NCI-H1092 treated with DMSO at 0.1 percent for 48 hours (cell line): ENCODE results near the gene MMP24.
"Not testable (repeated sequence)": the region's sequence is repeated elsewhere in the genome, so short reads cannot be mapped to it uniquely, and the experiment has no call there.

Source experiments
- DNase-seq: peaks from one replicate; lab custom pipeline; 2025; lab: John Stamatoyannopoulos, UW

MMP24 gene

GRCh38 chr20:35223941-35224340 is 2.5 kb upstream of the MMP24 start:
- no peak for DNase-seq

- DNase-seq: no peak
Measured at GRCh38 chr20:35224536-35224935, 2.0 kb upstream of the MMP24 start.

GRCh38 chr20:35225319-35226125 is 968 bp upstream of the MMP24 start:
- no peak for DNase-seq

GRCh38 chr20:35226884-35227681 is 593 bp downstream of the MMP24 start:
- DNase-seq: peak; percentile 33

GRCh38 chr20:35232575-35232974 is 6.1 kb downstream of the MMP24 start:
- peak; percentile 13 for DNase-seq

GRCh38 chr20:35235881-35236280 is 9.4 kb downstream of the MMP24 start:
- DNase-seq: peak; percentile 46

- no peak for DNase-seq
Measured at GRCh38 chr20:35237486-35237885, 11.0 kb downstream of the MMP24 start.

GRCh38 chr20:35238170-35238569 is 11.7 kb downstream of the MMP24 start:
- no peak for DNase-seq

- DNase-seq: no peak
Measured at GRCh38 chr20:35238735-35239134, 12.2 kb downstream of the MMP24 start.

GRCh38 chr20:35240083-35240810 is 13.8 kb downstream of the MMP24 start:
- DNase-seq: no peak

- DNase-seq: no peak
Measured at GRCh38 chr20:35240811-35241293, 14.4 kb downstream of the MMP24 start.

GRCh38 chr20:35243317-35243716 is 16.8 kb downstream of the MMP24 start:
- no peak for DNase-seq

- DNase-seq: no peak
Measured at GRCh38 chr20:35243986-35244385, 17.5 kb downstream of the MMP24 start.

GRCh38 chr20:35246723-35247122 is 20.2 kb downstream of the MMP24 start:
- DNase-seq: no peak

- no peak for DNase-seq
Measured at GRCh38 chr20:35248641-35249475, 22.4 kb downstream of the MMP24 start.

GRCh38 chr20:35251613-35251940 is 25.1 kb downstream of the MMP24 start:
- DNase-seq: no peak

- DNase-seq: no peak
Measured at GRCh38 chr20:35252037-35252461, 25.6 kb downstream of the MMP24 start.

GRCh38 chr20:35252598-35252997 is 26.1 kb downstream of the MMP24 start:
- DNase-seq: not testable (repeated sequence)

GRCh38 chr20:35253010-35253409 is 26.5 kb downstream of the MMP24 start:
- no peak for DNase-seq

GRCh38 chr20:35254448-35254999 is 28.0 kb downstream of the MMP24 start:
- no peak for DNase-seq

GRCh38 chr20:35257175-35257909 is 30.9 kb downstream of the MMP24 start:
- no peak for DNase-seq
